Ecto neural progenitor cell (in vitro differentiated cells): ENCODE data around the gene INPP5E.

ENCODE experiments used
- DNase-seq: peaks from one replicate; pipeline ENCODE4 v3.0.0-alpha.2; 2018; ENCODE audit warnings: low spot score

The INPP5E gene, protein sequence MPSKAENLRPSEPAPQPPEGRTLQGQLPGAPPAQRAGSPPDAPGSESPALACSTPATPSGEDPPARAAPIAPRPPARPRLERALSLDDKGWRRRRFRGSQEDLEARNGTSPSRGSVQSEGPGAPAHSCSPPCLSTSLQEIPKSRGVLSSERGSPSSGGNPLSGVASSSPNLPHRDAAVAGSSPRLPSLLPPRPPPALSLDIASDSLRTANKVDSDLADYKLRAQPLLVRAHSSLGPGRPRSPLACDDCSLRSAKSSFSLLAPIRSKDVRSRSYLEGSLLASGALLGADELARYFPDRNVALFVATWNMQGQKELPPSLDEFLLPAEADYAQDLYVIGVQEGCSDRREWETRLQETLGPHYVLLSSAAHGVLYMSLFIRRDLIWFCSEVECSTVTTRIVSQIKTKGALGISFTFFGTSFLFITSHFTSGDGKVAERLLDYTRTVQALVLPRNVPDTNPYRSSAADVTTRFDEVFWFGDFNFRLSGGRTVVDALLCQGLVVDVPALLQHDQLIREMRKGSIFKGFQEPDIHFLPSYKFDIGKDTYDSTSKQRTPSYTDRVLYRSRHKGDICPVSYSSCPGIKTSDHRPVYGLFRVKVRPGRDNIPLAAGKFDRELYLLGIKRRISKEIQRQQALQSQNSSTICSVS

DNA sequence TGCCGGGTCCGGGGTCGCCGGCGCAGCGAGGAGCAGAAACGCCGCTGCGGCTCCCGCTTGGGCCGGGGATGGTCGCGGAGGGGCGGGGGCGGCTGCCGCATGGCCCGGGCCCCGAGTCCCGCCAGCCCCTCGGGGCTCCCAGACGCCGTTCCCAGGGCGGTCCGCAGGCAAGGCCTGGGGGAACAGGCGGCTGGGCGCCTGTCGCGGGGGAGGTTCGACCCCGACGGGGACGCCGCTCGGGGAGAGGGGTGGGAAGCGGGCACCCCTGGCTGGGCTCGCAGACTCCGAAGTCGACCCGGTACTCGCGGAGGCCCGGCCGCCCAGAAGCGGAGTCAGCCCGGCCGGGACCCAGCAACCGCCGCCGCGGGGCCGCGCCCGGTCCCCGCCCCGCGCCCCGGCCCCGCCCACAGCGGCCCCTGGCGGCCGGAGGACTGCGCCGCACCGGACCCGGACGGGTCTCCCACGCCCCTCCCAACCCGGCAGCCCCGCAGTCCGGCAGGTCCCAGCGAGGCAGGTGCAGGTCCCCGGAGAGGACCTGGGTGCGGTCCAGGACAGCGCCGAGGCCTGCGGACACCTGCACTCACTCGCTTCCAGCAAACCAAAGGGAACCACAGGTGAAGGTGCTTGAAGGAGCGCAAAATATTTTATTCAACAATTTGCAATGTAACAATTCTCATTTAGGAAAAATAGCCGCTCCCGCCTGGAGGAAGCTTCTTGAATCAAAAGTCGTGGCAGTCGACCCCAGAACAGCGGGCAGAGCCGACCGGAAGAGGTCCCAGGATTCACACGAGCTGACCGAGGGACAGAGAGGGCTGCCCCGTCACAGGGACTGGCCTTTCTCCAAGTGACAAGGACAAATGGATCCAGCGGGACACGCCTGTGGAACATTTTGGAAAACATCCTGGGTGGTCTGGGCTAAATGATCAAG, at the start of gene INPP5E:
Gene INPP5E (minus strand): TSS at position 365 of the 928 bp plus-strand sequence. CDS start 426 bp downstream, outside the sequence.
- peak; percentile 90 for DNase-seq

- peak; percentile 84 for DNase-seq
Observed at GRCh38 chr9:136488247-136489214, 48.9 kb upstream of the INPP5E start.

DNA sequence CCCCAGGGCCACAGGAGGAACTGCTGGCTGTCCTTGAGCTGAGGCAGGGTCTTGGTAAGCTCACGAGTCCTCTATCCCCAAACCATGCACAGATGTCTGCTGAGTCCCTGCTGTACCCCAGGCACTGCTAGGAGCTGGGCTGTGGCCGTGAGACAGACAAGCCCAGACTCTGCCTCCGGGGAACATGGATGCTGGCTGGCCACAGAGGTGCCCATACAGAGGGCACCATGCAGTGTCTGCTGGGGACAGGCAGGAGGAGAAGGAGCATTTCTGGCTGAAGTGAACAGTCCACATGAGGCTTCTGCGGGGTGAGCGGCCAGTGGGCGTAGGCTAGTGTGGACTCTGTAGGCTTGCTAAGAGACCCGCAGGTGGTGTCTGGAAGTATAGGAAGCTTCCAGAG, 48.0 kb upstream of the INPP5E start:
- DNase-seq = no peak

- DNase-seq = no peak
Observed at GRCh38 chr9:136486823-136487620, 47.4 kb upstream of the INPP5E start.

DNA sequence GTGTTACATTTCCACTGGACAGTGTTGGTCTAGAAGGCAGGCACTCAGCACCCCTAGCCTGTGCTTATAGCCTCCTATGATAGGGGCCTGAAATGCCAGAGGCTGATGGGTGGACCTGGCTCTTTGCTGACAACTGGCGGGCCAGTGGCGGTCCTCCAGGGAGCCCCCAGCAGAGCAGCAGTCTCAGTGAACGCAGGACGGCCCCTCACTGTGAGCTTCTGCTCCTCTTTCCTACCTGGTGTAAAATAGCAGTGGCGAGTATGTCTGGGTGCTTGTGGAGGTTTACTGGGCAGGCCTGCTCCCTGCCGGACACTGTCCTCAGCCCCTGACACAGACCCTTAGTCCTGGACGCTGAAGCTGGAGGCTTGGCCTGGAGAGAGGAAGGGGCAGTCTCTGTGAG, 46.5 kb upstream of the INPP5E start:
- DNase-seq = no peak

- peak; percentile 90 for DNase-seq
Observed at GRCh38 chr9:136485049-136486045, 45.7 kb upstream of the INPP5E start.

- DNase-seq = peak; percentile 61
Observed at GRCh38 chr9:136484153-136485048, 44.8 kb upstream of the INPP5E start.

GRCh38 chr9:136483589-136484152, 44.0 kb upstream of the INPP5E start:
- DNase-seq = peak; percentile 97

GRCh38 chr9:136482793-136483588, 43.3 kb upstream of the INPP5E start, which contains the start of gene SEC16A:
TSS of gene SEC16A (minus strand) at chr9:136483040. CDS start at chr9:136477615, 5,425 bp downstream.
- DNase-seq = peak; percentile 100

- no peak for DNase-seq
Observed at GRCh38 chr9:136482046-136482792, 42.6 kb upstream of the INPP5E start.

- DNase-seq = no peak
Observed at GRCh38 chr9:136481558-136481957, 41.9 kb upstream of the INPP5E start.

DNA sequence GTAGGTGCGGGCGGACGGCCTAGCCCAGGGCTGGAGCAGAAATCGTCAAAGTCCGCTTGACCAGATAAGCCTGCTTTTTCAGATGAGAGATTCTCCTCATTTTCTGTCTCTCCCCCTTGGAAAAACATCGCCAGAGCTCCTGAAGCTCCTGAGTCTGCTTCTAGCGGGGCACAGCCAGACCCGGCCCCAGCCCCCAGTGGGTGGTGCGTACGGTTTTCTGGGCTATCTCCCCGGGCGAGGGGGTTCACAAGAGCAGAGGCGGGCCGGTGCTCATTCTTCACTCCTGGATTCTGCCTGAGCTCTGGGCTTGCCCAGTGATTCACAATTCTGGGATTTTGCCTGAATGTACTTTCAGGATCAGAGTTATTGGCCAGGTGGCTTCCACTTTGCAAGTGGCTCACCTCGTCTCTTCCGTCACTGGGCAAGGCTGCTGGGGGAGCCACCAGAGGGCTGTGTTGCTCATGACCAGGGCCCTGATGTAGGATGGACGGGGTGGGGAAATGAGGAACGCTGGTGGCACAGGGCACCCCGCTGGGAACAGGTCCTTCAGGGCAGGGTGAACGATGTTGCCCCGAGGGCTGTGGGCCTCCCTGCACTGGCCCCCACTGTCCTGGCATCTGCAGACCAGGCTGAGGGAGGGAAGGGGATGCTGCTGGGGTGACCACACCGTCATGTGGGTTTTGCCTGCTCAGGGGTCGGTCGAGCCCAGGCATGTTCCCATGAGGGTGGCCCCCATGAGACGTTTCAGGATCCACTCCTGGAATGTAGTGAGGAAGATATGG, 36.9 kb upstream of the INPP5E start:
- DNase-seq = no peak

GRCh38 chr9:136474974-136475865, 35.6 kb upstream of the INPP5E start:
- no peak for DNase-seq

DNA sequence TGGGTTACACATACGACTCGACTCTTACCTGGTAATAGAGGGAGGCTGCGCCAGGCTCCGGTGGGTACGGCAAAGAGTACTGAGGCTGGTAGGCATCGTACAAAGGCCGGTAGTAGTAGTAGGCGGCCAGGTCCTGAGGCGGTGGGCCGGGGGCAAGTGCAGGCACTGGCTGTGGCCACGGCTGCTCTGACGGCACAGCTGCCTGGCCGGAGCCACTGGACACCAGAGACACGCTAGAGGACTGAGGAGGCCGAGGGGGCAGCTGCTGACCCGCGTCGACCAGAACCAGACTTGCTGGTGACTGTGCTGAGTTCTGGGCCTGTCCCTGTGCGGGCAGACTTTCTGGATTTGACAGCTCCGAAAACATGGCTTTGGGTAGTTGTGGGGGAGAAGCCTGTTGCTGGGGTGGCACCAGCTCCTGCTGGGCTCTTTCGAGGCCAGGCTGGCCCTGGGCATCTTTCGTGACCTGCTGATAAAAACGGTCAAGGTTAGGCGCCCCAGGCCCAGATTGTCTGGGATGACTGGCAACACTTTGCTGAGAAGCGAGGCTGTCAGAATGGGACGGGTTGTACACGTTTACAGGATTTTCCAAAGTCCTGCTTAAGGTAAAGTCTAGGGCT, 34.5 kb upstream of the INPP5E start:
- no peak for DNase-seq
